Superior temporal gyrus (tissue), 1 donor: ENCODE measurements around the gene TSPAN15.
A peak's percentile ranks its signal among the peaks of the same experiment; 100 is the strongest.
"Not testable (repeated sequence)": the region's sequence is repeated elsewhere in the genome, so short reads cannot be mapped to it uniquely, and the experiment has no call there.

Experiments
- DNase-seq: peaks from one replicate; pipeline ENCODE4 v3.0.0-alpha.2; 2016; ENCODE audit errors: extremely low spot score

Gene TSPAN15

GRCh38 chr10:69446650-69447151 lies 4.6 kb upstream of the TSPAN15 start:
- no peak for DNase-seq

GRCh38 chr10:69449841-69450240 lies 1.4 kb upstream of the TSPAN15 start:
- DNase-seq: peak; percentile 86

- DNase-seq: not testable (repeated sequence)
These were observed 870 bp upstream of the TSPAN15 start for GRCh38 chr10:69450395-69450794.

GRCh38 chr10:69451784-69452251 lies 553 bp downstream of the TSPAN15 start:
- DNase-seq: no peak

- no peak for DNase-seq
These were observed 1.6 kb downstream of the TSPAN15 start for GRCh38 chr10:69452676-69453415.

- no peak for DNase-seq
These were observed 2.5 kb downstream of the TSPAN15 start for GRCh38 chr10:69453795-69454194.

- peak; percentile 11 for DNase-seq
These were observed 3.9 kb downstream of the TSPAN15 start for GRCh38 chr10:69455006-69455763.

GRCh38 chr10:69456880-69457693 lies 5.8 kb downstream of the TSPAN15 start:
- no peak for DNase-seq

GRCh38 chr10:69457771-69458237 lies 6.5 kb downstream of the TSPAN15 start:
- peak; percentile 18 for DNase-seq

GRCh38 chr10:69458430-69459100 lies 7.3 kb downstream of the TSPAN15 start:
- peak; percentile 86 for DNase-seq

GRCh38 chr10:69459101-69459790 lies 8.0 kb downstream of the TSPAN15 start:
- peak; percentile 9 for DNase-seq

GRCh38 chr10:69459893-69460575 lies 8.8 kb downstream of the TSPAN15 start:
- peak; percentile 8 for DNase-seq

- DNase-seq: no peak
These were observed 9.4 kb downstream of the TSPAN15 start for GRCh38 chr10:69460576-69461242.

- no peak for DNase-seq
These were observed 10.2 kb downstream of the TSPAN15 start for GRCh38 chr10:69461243-69462025.

GRCh38 chr10:69463886-69464285 lies 12.6 kb downstream of the TSPAN15 start:
- DNase-seq: no peak

- DNase-seq: no peak
These were observed 13.1 kb downstream of the TSPAN15 start for GRCh38 chr10:69464401-69464800.

GRCh38 chr10:69464801-69465401 lies 13.6 kb downstream of the TSPAN15 start:
- DNase-seq: peak; percentile 68

GRCh38 chr10:69465457-69466157 lies 14.3 kb downstream of the TSPAN15 start:
- no peak for DNase-seq
